GM08714 (cell line): Measurements from ENCODE around the gene ATF6.

Experiments used
- H3K4me3 ChIP-seq: fragments of 200-500 bp; sonication (Bioruptor generic); 2 replicates; pipeline ENCODE4 v1.5.1; 2014; ENCODE audit warnings: mild to moderate bottlenecking, low read length, inconsistent platforms
- ZNF274 ChIP-seq: IDR thresholded peaks from 2 replicates; pipeline ENCODE4 v1.6.1; 2012; ENCODE audit warnings: mild to moderate bottlenecking, low read depth, low read length

The ATF6 gene

DNA sequence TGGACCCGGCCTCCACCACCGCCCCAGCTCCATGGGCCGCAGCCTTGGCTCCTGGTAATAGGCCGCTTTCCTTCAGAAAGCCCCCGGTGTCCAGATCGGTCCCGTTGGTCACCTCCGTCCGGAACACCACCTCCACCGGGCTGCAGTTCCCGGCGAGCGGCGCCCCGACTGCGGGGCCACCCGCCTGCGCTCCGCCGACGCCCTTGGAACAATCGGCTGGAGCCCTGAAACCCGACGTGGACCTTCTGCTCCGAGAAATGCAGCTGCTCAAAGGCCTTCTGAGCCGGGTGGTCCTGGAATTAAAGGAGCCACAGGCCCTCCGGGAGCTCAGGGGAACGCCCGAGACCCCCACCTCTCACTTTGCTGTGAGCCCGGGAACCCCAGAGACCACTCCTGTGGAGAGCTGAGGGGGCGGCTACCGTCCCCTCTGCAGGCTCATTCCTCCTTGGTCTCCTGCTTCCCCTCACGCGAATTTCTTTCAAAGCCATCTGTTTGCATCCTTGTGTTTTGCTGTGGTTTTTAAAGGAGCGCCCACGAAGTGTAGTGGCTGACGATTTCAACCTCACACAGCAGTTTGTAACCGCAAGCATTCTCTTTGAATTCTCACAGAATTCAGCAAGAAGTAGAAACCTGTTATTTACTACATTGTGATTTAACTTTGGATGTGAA, 38.7 kb upstream of the ATF6 start:
- no peak for TF ChIP-seq ZNF274
- peak overlapping the region; percentile 69; the same call in 1 of the 2 replicates for H3K4me3 ChIP-seq

GRCh38 chr1:161728376-161729226, 37.5 kb upstream of the ATF6 start:
- H3K4me3 ChIP-seq: no peak overlapping the region
- TF ChIP-seq ZNF274: no peak

DNA sequence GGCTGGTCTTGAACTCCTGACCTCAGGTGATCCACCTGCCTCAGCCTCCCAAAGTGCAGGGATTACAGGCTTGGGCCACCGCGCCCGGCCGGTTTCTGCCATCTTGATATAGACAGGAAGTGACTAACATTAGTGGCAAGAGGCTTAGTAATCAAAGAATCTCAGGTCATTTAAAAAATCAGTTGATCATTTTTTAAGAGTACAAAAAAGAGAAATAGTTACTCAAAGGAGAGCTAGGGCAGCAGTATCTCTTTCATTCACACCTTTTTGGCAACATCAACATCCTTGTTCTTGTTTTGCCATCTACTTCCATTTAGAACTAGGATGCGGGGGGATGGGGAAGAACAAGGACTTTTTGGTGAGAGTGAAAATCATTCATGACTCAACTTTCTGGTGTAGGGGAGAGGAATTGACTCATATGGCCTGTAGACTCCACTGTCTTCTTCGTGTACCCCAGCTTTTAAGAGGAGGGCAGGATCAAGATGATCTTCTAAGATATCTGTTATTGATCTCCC, 36.0 kb upstream of the ATF6 start:
- TF ChIP-seq ZNF274: no peak
- H3K4me3 ChIP-seq: no peak overlapping the region

DNA sequence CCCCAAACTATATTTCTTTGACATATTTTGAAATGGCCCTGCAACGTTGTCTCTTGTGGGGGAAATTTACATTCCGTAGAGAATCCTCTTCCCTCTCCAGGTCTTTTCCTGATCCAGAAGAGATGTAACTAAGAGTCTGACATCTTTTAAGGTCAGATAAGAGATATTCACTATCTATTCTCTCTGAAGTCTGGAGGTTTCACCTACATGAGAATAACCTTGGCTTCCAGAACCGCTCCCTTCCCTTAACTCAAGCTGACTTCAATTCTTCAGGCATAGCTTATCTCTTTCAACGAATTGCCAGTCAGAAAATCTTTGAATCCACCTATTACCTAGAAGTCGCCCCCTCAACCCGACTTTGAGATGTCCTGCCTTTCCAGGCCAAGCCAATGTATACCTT, 34.9 kb upstream of the ATF6 start:
- no peak for TF ChIP-seq ZNF274
- H3K4me3 ChIP-seq: no peak overlapping the region

GRCh38 chr1:161731981-161732718, 34.0 kb upstream of the ATF6 start:
- no peak for TF ChIP-seq ZNF274

DNA sequence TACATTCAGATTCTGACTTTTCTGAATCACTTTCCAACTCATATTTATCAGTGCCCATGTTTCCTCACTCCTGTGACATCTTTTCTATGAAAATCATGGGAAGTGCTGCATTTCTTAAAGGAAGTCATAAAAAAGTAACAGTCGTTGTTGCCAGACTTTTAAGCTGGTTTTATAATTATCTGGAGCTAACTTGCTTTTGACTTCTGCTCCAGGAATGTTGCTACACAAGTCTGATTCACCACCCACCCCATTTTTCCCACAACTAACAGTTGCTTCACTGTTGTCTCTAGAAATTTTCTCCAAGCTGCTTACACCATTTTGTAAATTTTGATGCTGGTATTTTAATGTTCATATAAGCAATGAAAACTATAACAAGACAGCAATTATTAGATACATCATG, 32.6 kb upstream of the ATF6 start:
- H3K4me3 ChIP-seq: no peak overlapping the region
- no peak for TF ChIP-seq ZNF274

More at GRCh38 chr1:161731981-161732718, 34.0 kb upstream of the ATF6 start:
- H3K4me3 ChIP-seq: no peak overlapping the region

- no peak overlapping the region; the same call in 1 of the 2 replicates for H3K4me3 ChIP-seq
- TF ChIP-seq ZNF274: no peak
Measured at GRCh38 chr1:161735837-161736236, 30.3 kb upstream of the ATF6 start.

DNA sequence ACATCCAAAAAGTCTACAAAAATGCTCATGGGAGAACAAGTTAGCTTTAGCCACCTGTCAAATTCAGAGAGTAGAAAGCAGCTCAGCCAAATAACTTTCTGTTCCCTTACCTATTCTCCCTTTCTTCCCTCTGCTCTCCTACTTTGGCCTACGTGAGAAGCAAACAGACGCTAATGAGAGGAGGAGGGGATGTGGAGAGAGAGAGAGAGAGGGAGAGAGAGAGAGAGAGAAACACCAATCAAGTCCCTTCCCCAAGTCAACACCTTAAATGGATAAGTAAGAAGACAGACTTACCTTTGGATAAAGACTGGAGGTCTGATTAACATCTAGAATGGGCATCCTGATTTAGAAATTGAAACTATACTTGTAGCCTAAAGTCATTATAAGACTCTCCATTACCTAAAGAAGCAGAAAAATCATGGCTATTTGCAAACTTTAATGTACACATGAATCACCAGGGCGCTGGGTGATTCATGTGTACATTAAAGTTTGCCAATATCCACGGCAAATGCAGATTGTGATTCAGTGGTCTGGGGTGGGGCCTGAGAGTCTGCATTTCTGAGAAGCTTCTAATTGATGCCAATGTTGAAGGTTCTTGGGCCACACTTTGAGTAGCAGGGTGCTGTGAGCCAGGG, 29.7 kb upstream of the ATF6 start:
- TF ChIP-seq ZNF274: no peak
- H3K4me3 ChIP-seq: no peak overlapping the region; the same call in 1 of the 2 replicates

DNA sequence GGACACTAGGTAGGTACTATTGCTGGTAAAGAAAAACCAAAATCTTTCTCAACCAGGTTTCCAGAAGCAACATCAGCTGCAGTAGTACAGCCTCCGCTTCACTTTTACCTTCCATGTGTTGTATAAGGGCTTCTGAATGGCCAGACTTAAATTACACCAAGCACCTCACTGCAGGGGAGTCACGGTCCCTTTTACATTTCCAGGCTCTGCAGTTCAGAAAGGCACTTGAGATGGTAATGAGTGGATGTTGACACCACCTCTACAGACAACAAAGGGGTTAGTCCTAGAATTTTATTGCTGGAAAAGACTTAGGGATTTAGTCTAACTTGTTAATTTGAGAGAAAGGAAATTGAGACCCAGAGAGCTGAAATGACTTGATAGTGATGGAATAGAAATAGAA, 28.5 kb upstream of the ATF6 start:
- no peak for TF ChIP-seq ZNF274
- no peak overlapping the region for H3K4me3 ChIP-seq

DNA sequence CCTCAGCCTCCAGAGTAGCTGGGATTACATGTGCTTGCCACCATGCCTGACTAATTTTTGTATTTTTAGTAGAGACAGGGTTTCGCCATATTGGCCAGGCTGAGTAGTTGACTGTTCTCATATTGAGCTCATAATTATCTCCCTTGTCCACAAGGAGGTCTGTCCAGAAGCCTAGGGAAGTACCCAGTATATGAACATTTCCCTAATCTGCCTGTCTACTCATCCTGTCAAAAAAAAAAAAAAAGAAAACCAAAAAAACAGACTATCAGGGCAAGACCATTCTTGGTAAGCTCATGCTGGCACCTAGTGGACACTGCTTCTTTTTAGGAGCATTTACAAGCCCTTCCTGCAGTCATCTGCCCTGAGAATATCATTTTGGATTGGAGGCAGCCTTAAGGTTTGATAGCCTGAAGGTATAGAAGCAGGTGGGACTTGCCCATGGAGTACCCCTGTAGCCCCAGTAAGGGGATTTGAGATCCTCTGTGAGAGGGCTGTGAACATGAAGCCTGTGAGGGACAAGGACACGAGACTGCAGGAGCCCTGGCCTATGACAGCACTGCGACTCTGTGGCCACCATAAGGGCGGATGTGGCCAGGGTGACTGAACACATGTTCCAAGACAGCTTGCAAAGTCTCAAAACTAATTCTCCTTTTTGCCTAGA, 27.4 kb upstream of the ATF6 start:
- no peak overlapping the region for H3K4me3 ChIP-seq
- no peak for TF ChIP-seq ZNF274

DNA sequence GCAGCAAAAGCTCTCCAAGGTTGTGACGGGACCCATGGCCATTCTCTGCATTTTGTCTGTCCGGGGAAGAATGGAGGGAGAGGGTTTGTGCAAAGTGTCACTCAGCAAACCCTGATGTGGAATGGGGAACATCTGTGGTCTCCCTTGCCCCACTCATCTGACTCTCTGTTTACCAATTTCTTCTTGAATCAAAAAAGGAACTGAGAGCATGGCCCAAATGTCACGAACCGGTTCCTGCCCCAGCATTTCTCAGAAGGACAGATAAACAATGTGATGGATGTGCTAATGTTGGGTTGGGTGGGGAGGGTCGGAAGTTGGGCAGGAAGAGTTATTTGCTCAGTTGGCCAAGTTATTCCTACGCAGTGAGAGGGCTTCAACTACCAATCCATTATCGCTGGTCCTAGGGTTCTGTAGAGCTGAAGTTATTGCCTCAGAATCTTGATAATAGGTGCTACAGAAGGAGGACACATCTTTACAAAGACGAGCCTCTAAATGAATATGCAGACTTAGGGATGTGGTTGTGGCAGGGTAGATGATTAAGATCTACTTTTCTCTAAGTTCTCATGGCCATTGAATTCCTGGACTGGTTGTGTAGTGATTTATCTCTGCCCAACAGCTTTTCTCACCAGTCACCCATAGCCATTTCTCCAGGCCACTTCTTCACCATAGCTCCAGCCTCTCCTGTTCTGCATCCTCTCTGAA, 26.1 kb upstream of the ATF6 start:
- TF ChIP-seq ZNF274: no peak

GRCh38 chr1:161740921-161741320, 25.2 kb upstream of the ATF6 start:
- H3K4me3 ChIP-seq: no peak overlapping the region
- no peak for TF ChIP-seq ZNF274

More for the DNA sequence above, 26.1 kb upstream of the ATF6 start:
- H3K4me3 ChIP-seq: no peak overlapping the region

GRCh38 chr1:161743231-161743630, 22.9 kb upstream of the ATF6 start:
- no peak for TF ChIP-seq ZNF274
- H3K4me3 ChIP-seq: no peak overlapping the region
